Measurements from ENCODE around the gene GNG7. TPM values are rescaled to one million over a fixed set of nuclear protein-coding genes. Genes with fewer than 3 reads are reported as not detected.

Gene GNG7
- polyA plus RNA-seq, 1 of the 3 experiments (the other 2 are of a cell fraction) = 2.2 TPM

DNA sequence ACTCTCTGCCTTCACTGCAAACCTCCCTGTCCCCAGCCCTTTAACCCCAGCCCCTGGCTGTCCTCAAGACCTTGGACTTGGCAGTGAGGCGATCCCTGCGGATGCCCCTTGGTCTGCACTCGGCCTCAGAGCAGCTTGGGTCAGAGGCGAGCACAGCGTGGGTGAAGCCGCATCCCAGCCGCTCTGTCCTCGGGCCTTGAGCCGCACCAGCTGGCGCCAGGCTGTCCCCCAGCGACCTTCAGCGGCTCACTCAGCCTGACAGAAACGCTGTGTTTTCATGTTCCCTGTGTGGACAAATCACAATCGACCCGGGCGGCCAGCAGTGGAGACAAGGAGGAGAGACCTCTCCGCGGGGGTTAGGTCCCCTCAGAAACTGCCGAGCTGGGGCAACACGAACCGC is 52.0 kb downstream of the GNG7 start:
- CTCF ChIA-PET = interaction anchor here (1.2 to 6.6 kb wide), 2 partner anchors 15 to 101 kb away, joined by 3 to 142 read pairs; no protein-coding TSS in a partner anchor
- H3K4me1 ChIP-seq (ENCODE audit: control insufficient read depth in 1 of 2, insufficient read depth in 2 of 2, low read depth in 1 of 2, low read length in 1 of 2) = no peaks in the 10 kb centered on the region
- H3K9ac ChIP-seq = no peak overlapping the region
- POLR2A ChIA-PET = no interaction called here
- TF ChIP-seq, protein P1, sequence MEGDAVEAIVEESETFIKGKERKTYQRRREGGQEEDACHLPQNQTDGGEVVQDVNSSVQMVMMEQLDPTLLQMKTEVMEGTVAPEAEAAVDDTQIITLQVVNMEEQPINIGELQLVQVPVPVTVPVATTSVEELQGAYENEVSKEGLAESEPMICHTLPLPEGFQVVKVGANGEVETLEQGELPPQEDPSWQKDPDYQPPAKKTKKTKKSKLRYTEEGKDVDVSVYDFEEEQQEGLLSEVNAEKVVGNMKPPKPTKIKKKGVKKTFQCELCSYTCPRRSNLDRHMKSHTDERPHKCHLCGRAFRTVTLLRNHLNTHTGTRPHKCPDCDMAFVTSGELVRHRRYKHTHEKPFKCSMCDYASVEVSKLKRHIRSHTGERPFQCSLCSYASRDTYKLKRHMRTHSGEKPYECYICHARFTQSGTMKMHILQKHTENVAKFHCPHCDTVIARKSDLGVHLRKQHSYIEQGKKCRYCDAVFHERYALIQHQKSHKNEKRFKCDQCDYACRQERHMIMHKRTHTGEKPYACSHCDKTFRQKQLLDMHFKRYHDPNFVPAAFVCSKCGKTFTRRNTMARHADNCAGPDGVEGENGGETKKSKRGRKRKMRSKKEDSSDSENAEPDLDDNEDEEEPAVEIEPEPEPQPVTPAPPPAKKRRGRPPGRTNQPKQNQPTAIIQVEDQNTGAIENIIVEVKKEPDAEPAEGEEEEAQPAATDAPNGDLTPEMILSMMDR (IDR thresholded peaks at IDR 0.05) = no peak
- no peak for TF ChIP-seq FOSL2 (IDR thresholded peaks at IDR 0.05; ENCODE audit: borderline replicate concordance, low read depth)
- TF ChIP-seq NFIC (IDR thresholded peaks at IDR 0.05; ENCODE audit: borderline replicate concordance) = no peak
- H3K36me3 ChIP-seq (replicated peaks in 1 of 2; ENCODE audit: control insufficient read depth in 1 of 2, insufficient read depth in 2 of 2, low read length in 1 of 2) = no peaks in the 10 kb centered on the region
- no peaks in the 10 kb centered on the region for H3K9me2 ChIP-seq
- H3K79me2 ChIP-seq (ENCODE audit: insufficient read depth) = no peaks in the 10 kb centered on the region
- no peak overlapping the region for H3K4me3 ChIP-seq (ENCODE audit: low read depth in 2 of 2, low read length in 1 of 2)
- H3K27me3 ChIP-seq (ENCODE audit: insufficient read depth) = no peaks in the 10 kb centered on the region
- no peak overlapping the region for H2AFZ ChIP-seq (ENCODE audit: low read depth)
- H3F3A ChIP-seq (replicated peaks; ENCODE audit: insufficient read depth) = no peaks in the 10 kb centered on the region
- WGBS (ENCODE audit: low lambda C conversion rate) = 65% methylated on average over 15 of the region's 21 CpGs
- H4K20me1 ChIP-seq (ENCODE audit: insufficient read depth) = no peaks in the 10 kb centered on the region
- no peaks in the 10 kb centered on the region for H3K9me3 ChIP-seq
- DNase-seq = no peak
- H3K4me2 ChIP-seq = no peak overlapping the region
- H3K27ac ChIP-seq (ENCODE audit: low read depth in 2 of 2, low read length in 1 of 2) = no peak overlapping the region

DNA sequence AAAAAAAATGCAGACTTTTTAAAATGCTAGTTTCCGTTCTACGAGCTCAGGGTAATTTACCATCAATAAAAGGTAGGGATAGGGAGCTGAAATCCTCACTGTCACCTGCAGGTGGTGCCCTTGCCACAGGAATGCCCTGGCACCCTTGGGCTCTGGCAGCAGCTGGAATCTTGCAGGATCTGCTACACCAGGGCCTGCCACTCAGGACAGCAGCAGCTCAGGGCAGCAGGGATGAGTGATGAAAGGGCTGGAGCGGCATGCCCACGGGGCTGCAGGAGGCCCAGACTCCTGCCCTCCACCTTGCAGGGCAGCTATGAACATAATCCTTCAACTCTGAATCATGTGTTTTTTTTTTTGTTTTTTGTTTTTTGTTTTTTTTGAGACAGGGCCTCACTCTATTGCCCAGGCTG is 54.0 kb downstream of the GNG7 start:
- H3K27me3 ChIP-seq (ENCODE audit: insufficient read depth) = peaks cover 10% of the 10 kb centered on the region; the same call in 1 of the 2 replicates
- no peaks in the 10 kb centered on the region for H3K9me2 ChIP-seq
- no peaks in the 10 kb centered on the region for H4K20me1 ChIP-seq (ENCODE audit: insufficient read depth)
- 20% methylated on average over 4 of the region's 4 CpGs for WGBS (ENCODE audit: low lambda C conversion rate)
- peak; percentile 93 for DNase-seq
- no peak overlapping the region for H3K4me3 ChIP-seq (ENCODE audit: low read depth in 2 of 2, low read length in 1 of 2)
- no peak overlapping the region for H2AFZ ChIP-seq (ENCODE audit: low read depth)
- H3K4me1 ChIP-seq (ENCODE audit: control insufficient read depth in 1 of 2, insufficient read depth in 2 of 2, low read depth in 1 of 2, low read length in 1 of 2) = no peaks in the 10 kb centered on the region
- ChIA-PET CTCF (interaction anchor here (0.6 to 6.6 kb wide), 51 partner anchors 9 to 538 kb away, joined by 3 to 142 read pairs (median 4); partner anchors contain the start of genes DIRAS1, GNG7, SGTA and SLC39A3), POLR2A (interaction anchor here (1.1 kb wide), 1 partner anchor 101 kb away, joined by 5 read pairs; no protein-coding TSS in a partner anchor)
- no peak overlapping the region for H3K9ac ChIP-seq
- no peaks in the 10 kb centered on the region for H3K9me3 ChIP-seq
- H3K27ac ChIP-seq (ENCODE audit: low read depth in 2 of 2, low read length in 1 of 2) = no peak overlapping the region
- H3K36me3 ChIP-seq (replicated peaks in 1 of 2; ENCODE audit: control insufficient read depth in 1 of 2, insufficient read depth in 2 of 2, low read length in 1 of 2) = no peaks in the 10 kb centered on the region
- H3F3A ChIP-seq (replicated peaks; ENCODE audit: insufficient read depth) = no peaks in the 10 kb centered on the region
- H3K79me2 ChIP-seq (ENCODE audit: insufficient read depth) = no peaks in the 10 kb centered on the region
- H3K4me2 ChIP-seq = no peak overlapping the region
- TF ChIP-seq TCF12 (IDR thresholded peaks at IDR 0.05) (0 out of 2 replicates have a peak, but pooled peaks have one; percentile 24), RAD21 (IDR thresholded peaks at IDR 0.05; ENCODE audit: low read length) (peak; percentile 98), POLR2AphosphoS5 (IDR thresholded peaks at IDR 0.05; ENCODE audit: low read depth, low read length) (no peak), GATA2 (CRISPR knock-in tag; IDR thresholded peaks at IDR 0.05) (peak; percentile 44; the same call in 1 of the 2 replicates), FOSL2 (IDR thresholded peaks at IDR 0.05; ENCODE audit: borderline replicate concordance, low read depth) (no peak), ELF1 (IDR thresholded peaks at IDR 0.05) (no peak), NFIC (IDR thresholded peaks at IDR 0.05; ENCODE audit: borderline replicate concordance) (no peak), GABPA (IDR thresholded peaks at IDR 0.05; ENCODE audit: low read depth) (no peak), CHD2 (IDR thresholded peaks at IDR 0.05; ENCODE audit: low read length, partially characterized antibody) (peak; percentile 32), TEAD4 (IDR thresholded peaks at IDR 0.05; ENCODE audit: borderline replicate concordance, insufficient read depth) (no peak), SMC3 (IDR thresholded peaks at IDR 0.05; ENCODE audit: low read depth, low read length) (peak; percentile 82), MXI1 (IDR thresholded peaks at IDR 0.05; ENCODE audit: low read depth, low read length) (peak; percentile 65; the same call in 1 of the 2 replicates), RCOR1 (IDR thresholded peaks at IDR 0.05; ENCODE audit: low read length) (peak; percentile 80; the same call in 1 of the 2 replicates), RXRA (IDR thresholded peaks at IDR 0.05; ENCODE audit: borderline replicate concordance, low read depth) (no peak)
- TF ChIP-seq, protein P2, sequence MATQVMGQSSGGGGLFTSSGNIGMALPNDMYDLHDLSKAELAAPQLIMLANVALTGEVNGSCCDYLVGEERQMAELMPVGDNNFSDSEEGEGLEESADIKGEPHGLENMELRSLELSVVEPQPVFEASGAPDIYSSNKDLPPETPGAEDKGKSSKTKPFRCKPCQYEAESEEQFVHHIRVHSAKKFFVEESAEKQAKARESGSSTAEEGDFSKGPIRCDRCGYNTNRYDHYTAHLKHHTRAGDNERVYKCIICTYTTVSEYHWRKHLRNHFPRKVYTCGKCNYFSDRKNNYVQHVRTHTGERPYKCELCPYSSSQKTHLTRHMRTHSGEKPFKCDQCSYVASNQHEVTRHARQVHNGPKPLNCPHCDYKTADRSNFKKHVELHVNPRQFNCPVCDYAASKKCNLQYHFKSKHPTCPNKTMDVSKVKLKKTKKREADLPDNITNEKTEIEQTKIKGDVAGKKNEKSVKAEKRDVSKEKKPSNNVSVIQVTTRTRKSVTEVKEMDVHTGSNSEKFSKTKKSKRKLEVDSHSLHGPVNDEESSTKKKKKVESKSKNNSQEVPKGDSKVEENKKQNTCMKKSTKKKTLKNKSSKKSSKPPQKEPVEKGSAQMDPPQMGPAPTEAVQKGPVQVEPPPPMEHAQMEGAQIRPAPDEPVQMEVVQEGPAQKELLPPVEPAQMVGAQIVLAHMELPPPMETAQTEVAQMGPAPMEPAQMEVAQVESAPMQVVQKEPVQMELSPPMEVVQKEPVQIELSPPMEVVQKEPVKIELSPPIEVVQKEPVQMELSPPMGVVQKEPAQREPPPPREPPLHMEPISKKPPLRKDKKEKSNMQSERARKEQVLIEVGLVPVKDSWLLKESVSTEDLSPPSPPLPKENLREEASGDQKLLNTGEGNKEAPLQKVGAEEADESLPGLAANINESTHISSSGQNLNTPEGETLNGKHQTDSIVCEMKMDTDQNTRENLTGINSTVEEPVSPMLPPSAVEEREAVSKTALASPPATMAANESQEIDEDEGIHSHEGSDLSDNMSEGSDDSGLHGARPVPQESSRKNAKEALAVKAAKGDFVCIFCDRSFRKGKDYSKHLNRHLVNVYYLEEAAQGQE (IDR thresholded peaks at IDR 0.05; ENCODE audit: low read depth, low read length) = peak; percentile 55; the same call in 1 of the 2 replicates
- TF ChIP-seq, protein P1 (IDR thresholded peaks at IDR 0.05) = peak; percentile 92
- TF ChIP-seq, protein P3, sequence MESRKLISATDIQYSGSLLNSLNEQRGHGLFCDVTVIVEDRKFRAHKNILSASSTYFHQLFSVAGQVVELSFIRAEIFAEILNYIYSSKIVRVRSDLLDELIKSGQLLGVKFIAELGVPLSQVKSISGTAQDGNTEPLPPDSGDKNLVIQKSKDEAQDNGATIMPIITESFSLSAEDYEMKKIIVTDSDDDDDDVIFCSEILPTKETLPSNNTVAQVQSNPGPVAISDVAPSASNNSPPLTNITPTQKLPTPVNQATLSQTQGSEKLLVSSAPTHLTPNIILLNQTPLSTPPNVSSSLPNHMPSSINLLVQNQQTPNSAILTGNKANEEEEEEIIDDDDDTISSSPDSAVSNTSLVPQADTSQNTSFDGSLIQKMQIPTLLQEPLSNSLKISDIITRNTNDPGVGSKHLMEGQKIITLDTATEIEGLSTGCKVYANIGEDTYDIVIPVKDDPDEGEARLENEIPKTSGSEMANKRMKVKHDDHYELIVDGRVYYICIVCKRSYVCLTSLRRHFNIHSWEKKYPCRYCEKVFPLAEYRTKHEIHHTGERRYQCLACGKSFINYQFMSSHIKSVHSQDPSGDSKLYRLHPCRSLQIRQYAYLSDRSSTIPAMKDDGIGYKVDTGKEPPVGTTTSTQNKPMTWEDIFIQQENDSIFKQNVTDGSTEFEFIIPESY (IDR thresholded peaks at IDR 0.05; ENCODE audit: borderline replicate concordance, low read depth) = no peak
